Activated CD4-positive, alpha-beta T cell treated with anti-CD3 and anti-CD28 coated beads, Interleukin-2, amount 50 U/mL, for 48 hours (primary cell): Measurements from ENCODE around the gene SRRM5.
A peak's percentile ranks its signal among the peaks of the same experiment; 100 is the strongest.
"Not testable (repeated sequence)": the region's sequence is repeated elsewhere in the genome, so short reads cannot be mapped to it uniquely, and the experiment has no call there.

Source experiments
- DNase-seq, 2 experiments: peaks; one replicate each; pipeline ENCODE4 v3.0.0-alpha.2; 2020

Gene SRRM5

DNA sequence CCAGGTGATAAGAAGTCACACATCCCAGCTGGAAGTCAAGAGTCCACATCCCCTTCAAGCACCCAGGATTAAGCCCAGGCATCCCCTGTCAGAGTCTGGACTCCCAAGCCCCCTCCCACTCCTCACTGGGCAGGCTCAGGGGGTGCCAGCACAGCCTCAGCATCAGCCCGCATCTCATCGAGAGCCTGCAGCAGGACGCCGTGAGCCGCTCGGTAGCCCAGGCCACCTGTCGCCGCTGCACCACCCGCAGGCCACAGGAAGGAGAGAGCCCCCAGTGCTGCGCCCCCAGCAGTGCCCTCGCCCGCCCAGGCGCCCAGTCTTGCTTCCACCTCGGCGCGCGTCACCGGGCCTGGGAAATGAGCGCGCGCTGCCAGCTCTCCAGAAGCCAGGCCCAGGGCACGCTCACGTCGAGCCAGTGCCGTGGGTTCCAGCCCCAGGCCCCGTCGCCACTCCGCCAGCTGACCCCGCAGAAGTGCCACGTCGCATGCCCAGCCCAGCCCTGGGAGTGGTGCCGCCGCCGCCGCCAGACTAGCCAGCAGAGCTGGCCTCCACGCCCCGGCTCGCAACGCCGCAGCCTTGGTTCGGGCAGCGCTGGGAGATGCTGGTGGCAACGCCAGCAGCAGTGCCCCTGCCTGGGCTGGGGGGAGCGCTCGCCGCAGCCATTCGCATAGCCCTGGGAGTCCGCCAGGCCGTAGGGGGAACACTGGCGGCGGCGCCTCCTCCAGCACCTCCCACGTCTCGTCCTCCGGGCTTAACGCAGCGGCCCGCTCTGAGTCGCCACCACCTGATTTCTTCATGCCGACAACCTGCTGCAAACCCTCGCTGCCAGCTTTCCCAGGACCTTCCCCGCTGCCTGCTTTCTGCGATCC is 19.8 kb upstream of the SRRM5 start:
- no peak for DNase-seq

DNA sequence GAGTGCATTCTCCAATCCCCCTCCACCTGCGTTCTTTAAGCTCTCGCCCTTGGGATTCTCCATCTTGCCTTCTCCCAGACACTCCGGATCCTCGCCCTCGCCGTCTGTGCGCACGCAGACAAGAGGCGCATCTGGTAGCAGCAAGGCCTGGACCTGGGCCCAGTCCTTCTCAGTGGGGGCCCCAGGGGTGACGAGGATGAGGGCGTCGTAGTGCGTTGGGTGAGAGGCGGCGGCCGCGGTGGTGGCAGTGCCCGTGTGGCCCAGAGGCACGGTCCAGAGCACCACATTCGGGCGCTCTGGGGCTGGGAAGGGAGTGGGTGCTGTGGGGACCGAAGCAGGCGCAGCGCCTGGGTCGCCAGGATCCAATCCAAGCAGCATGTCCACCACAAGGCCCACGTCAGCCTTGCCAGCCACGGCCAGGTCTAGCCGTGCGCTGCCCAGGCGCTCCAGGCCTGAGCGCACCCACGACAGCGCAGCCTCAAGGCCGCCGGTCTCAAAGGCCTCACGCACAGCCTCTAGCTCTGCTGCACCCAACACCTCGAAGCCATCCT is 19.0 kb upstream of the SRRM5 start:
- no peak for DNase-seq

DNA sequence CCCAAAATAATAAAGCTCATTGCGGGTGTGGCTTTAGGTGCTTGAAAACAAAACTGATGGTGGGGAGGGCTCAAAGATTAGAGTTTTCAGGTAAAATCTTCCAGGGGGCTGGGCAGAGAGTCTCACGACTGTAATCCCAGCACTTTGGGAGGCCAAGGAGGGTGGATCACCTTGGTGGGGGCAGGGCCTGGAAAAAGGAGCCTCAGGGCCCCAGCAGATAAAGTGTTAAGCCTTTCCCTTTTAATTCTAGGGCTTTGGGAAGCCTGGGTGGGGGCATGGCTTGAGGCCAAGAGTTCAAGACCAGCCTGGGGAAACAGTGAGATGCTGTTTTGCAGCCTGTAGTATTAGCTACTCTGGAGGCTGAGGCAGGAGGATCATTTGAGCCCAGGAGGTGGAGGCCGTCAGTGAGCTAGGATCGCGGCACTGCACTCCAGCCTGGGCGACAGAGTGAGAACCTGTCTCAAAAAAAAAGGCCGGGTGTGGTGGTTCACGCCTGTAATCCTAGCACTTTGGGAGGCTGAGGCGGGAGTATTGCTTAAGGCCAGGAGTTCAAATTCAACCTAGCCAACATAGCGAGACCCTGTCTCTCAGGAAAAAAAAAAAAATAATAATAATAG is 17.7 kb upstream of the SRRM5 start:
- no peak for DNase-seq

DNA sequence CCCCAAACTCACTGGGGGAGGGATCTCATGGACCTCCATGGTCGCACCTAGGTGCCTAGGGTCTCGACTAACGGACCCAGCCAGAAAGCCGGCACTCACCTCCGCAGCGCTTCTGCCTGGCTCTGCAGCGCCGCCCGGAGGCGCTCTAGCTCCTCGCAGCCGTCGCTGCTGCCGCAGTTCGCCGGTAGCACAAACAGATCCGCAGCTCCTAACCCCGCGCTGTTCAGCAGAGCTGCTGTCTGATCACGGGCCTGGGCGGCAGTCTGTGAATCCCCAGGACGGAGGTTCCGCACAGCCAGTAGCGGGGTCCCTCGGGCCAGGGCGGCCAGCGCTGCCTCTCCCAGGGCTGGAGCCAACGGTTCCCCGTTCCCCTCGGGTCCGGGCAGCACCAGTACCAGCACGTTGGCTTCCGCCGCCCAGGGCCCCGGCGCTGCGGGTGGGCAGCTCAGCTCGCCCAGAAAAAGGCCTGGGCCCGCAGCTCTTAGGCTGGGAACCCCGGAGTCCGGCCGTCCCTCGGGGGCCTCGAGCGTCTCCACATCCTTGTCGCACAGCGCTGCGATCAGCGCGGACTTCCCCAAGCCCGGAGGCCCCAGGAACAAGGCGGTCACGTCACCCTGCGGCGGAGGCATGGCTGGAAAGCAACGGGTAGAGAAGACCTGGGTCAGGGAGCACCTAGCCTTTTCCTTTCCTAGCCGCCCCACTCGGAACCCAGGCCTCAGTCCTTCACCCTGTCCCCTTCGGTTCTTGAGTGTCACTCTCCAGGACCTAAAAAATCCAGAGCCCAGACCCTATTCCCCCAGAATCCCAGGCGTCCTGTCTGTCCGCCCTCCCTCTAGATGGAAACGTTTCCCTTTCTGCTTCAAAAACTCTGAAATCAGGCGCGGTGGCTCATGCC is 16.9 kb upstream of the SRRM5 start:
- peak; percentile 71 to 77 for DNase-seq

DNA sequence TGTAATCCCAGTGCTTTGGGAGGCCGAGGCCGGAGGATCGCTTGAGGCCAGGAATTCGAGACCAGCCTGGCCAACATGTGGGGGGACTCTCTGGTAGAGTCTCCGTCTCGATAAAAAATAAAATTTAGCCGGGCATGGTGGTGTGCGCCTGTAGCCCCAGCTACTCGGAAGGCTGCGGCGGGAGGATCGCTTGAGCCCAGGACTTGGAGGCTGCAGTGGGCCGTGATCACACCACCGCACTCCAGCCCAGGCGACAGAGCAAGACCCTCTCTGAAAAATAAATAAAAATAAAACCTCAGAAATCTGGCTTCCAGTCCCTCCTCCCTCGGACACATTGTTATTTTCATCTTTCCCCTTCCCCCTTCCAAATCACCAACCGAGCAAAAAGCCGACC is 16.3 kb upstream of the SRRM5 start:
- peak; percentile 22 to 32 for DNase-seq

DNA sequence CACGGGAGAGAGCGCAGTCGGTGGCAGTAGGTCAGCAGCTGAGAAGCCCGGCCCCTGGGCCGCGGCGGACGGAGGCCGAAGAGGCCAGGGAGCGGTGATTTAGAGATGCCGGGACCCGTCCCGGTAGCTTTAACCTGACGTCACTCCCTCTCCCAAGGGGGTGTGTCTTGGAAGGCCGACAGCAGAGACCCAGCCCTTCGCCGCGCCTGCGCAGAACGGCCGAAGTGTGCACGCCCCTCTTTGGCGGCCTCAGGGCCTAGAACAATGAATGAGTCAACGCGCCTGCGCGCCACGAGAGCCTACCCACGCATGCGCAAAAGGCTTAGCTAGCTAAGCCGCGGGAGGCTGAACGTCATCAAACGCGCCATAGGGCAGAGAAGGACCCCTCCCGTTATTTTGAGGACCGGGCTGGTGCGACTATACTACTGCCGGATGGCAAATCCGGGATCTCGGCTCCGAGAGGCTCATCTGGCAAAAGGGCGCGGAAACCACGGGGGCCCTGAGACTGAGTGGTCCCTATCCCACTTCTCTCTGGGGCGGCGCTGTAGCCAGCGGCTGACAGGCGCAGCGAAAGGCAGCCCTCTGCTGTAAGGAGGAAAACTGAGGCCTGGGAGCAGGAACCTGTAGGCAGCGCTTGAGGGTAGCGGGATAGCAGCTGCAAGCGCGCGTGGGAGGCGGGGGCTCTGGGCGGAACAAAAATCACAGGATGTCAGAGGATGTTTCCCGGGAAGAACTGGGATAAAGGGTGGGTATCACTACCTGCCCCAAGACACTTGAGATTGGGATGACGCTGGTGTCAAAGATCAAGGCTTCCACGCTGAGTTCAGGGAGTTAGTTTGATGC is 15.7 kb upstream of the SRRM5 start, which contains the start of the genes IRGQ and ZNF576:
IRGQ (minus strand) TSS at position 136 of the 843 bp plus-strand sequence. CDS start 796 bp downstream, outside the sequence.
ZNF576 (plus strand) TSS at position 597 of the 843 bp plus-strand sequence. CDS start 514 bp downstream, outside the sequence.
- DNase-seq = peak; percentile 100

DNA sequence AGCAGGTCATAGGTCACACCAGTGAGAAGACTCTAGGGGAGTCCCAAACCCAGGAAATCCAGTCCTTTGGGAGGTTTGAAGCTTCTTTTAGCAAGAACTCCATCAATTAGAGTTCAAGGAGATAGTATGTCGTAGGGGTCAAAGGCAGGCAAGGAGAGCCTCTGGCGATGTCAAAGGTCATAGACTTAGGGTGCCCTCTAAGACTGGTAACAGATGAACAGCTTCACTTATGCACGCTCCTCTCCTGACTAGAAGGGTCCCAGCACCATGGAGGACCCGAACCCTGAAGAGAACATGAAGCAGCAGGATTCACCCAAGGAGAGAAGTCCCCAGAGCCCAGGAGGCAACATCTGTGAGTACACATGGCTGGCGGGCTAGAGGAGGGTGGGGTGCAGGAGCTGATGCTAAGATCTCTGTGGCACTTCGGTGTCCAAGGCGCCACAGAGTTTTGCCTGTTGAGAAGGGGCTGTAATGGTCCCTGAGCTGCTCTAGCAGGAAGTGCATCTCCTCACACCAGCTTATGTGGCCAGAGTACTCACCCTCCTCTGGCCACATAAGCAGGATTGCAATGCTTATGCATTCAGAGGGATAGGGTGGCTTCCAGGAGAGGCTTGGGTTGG is 14.9 kb upstream of the SRRM5 start:
- no peak for DNase-seq

DNA sequence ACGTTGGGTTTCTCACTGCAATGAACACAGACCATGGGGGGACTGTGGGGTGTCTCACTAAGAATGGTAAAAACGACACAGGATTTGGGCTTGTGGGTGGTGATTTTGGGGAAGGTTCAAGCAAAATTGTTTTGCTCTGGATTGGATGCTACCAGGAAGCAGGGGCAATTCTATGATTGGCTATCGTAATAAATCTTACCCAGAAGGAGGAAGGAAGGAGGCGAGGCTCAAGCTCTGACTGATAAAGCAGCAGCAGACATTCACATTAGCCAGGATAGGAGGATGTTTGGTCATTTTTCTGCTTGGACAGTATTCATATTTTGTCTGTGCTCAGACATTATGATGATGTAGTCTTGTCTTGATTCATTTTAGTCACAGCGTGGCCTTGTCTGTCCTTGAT is 14.0 kb upstream of the SRRM5 start:
- no peak for DNase-seq

DNA sequence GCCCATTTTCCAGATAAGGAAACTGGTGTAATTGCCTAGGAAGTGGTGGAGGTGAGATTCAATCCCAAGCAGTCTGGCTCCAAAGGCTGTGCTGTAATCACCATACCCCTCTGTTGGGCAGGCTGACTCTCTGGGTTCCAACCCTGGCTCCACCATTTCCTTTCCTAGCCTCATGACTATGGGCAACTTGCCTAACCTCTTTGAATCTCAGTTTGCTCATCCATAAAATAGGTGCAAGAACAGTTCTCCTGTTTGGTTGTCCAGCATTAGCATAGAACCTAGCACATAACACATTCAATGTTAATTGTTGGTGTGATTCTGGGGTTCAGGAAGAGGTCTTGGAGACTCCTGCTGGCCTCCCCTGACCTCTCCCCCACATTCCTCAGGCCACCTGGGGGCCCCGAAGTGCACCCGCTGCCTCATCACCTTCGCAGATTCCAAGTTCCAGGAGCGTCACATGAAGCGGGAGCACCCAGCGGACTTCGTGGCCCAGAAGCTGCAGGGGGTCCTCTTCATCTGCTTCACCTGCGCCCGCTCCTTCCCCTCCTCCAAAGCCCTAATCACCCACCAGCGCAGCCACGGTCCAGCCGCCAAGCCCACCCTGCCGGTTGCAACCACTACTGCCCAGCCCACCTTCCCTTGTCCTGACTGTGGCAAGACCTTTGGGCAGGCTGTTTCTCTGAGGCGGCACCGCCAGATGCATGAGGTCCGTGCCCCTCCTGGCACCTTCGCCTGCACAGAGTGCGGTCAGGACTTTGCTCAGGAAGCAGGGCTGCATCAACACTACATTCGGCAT is 13.2 kb upstream of the SRRM5 start:
- no peak for DNase-seq

DNA sequence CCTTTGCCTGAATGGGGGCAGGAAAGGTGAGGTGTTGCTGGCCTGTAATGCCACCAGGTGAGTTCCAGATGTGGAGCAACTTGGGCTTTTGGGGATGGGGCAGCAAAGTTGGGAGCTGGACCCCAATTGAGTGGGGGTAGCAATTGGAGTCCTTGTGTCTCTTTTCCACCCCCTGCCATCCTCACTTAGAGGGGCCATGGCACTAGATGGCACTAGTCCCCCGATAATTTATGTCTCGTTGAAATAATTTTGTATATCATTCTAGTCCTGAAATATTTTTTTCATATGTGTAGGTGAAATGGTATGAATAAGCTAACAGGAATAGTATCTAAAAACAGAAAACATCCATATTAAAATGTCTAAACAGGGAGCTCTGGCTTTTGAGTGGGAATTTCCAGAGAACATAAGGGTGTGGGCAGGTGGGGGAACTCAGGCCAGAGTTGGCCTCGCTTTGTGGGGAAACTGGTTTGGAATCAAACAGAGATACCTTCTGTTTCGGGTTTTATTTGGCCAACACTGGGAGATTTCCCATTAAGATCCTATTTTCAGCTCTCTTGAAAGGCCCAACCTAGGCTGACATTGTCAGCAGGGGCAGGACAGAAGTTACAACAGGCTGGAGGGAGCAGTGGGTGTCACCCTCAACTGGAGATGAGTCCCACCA is 12.1 kb upstream of the SRRM5 start:
- DNase-seq = no peak

DNA sequence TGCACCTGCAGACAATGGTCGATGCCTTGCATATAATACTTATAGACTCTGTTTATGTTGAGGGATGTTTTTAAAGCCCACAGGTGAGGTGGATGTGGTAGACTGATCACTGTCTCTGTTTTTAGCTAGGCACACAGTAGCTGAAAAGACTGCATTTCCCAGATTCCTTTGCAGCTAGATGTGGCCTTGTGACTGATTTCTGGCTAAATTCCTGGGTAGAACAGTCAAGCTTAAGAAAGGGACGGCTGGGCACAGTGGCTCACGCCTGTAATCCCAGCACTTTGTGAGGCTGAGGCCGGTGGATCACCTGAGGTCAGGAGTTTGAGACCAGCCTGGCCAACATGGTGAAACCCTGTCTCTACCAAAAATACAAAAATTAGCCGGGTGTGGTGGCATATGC is 11.6 kb upstream of the SRRM5 start:
- not testable (repeated sequence) for DNase-seq

DNA sequence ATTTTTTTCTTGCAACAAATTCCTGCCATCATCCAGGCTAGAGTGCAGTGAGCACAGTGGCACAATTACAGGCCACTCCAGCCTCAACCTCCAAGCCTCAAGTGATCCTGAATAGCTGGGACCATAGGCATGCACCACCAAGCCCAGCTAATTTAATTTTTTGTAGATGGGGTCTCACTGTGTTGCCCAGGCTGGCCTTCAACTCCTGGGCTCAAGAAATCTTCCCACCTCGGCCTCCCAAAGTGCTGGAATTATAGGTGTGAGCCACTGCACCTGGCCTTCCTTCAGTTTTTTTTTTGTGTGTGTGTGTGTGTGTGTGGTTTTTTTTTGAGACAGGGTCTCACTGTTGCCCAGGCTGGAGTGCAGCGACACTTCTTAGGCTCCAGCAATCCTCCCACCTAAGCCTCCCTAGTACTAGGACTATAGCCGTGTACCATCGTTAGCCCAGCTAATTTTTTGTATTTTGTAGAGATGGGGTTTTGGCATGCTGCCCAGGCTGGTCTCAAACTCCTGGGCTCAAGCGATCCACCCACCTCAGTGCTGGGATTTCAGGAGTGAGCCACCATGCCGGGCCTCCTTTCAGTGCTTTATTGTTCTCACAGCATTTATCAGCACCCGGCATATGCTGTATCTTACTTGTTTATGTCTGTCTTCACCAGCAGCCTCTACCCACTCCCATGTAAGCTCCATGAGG is 5.9 kb upstream of the SRRM5 start:
- DNase-seq = no peak

DNA sequence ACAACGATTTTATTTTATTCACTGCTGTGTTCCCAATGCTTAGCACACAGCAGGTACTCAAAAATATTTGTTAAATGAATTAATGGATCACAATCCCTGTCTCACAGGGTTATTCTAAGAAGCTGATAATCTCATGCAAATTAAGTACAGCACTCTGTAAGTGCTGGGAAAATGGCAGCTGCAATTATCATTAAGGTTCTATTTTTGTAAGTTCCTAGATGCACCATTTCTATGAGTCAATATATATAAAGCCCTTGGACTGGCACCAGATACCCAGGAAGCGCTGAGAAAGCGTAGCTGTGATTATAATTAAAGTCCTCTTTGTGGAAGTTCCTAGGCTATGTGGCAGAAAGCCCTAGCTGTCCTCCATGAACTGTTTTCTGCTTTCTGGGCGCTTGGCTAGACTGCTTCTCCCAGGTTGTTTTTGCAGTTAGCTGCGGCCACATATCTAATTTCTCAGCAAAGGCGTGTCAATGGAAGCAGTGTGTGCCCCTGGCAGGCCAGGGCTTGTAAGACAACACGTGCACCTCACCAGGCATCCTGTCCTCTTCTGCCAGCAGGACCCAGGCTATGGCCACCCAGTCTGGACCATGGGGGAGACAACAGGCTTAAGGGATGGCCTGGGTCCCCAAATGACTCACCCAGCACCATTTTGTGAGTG is 5.2 kb upstream of the SRRM5 start:
- DNase-seq = no peak

DNA sequence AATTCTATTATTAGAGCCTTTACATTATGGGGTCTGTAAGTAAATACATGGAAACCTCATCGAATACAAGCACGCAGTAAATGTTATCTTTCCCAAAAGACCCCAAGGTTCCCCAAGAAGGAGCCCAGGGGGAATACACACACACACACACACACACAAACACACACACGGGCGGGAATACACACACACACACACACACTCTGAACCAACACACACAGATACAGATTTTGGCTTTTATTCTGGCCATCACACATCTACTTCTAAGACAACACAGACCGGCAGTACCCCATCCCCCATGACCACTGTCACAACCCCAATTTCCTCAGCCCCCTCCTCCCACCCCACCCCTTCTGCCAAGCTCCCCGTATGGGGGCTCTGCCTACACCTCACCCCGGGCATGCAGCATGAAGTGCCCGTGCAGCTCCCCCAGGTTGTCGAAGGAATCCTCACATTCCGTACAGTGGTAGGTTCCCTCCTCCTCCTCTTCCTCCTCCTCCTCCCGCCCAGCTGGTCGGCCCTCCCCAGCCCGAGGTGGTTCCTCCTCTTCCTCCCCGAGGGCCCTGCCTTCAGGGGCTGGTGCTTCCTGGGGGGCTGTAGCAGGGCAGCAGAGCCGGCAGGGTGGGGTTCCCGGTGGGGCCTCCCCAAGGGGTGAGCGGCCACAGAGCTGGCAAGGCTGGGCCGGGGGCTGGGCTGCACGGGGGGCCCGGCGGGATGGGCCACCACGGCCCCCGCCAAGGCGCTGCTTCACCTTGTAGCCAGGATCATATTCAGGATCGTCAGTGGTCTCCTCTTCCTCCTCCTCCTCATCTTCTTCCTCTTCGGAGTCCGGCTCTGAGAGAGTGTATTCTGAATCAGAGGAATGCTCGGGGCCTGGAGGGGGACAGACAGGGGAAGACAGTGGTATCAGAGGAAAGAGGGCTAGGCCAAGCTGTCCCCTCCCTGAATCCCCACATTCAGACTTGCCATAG is 4.4 kb upstream of the SRRM5 start:
- DNase-seq = no peak

DNA sequence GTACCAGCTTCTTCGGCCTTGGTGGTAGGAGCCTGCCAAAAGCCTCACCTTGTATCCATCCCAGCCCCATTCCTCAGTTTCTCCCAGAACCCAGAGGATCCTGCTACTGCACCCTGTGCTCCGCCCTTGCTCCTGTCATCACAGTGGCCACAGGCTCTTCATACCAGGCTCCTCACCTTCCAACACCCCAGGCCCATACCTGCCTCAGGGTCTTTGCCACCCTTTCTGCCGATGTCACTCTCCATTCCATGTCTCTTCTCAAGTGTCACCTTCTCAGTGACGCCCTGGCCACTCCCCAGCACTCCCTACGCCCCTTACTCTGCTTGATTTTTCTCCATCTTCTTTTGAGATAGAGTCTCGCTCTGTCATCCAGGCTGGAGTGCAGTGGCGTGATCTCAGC is 2.0 kb upstream of the SRRM5 start:
- DNase-seq = no peak

DNA sequence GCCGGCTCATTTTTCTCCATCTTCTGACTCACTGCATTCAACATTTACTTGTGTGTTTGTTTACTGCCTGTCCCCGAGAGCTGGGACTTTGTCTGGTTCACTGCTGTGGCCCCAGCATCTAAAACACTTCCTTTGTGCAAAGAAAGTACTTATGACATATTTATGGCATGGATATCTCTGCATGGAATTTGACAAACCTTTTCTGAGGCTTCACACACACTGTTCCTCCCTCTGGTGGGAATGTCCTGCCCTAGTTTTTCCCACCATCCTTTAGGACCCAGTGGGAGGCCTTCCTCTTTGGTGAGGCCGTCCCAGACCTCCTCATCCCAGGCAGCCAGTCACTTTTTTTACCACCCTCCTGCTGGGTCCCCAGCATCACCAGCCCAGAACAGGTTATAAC is 1.4 kb upstream of the SRRM5 start:
- no peak for DNase-seq

DNA sequence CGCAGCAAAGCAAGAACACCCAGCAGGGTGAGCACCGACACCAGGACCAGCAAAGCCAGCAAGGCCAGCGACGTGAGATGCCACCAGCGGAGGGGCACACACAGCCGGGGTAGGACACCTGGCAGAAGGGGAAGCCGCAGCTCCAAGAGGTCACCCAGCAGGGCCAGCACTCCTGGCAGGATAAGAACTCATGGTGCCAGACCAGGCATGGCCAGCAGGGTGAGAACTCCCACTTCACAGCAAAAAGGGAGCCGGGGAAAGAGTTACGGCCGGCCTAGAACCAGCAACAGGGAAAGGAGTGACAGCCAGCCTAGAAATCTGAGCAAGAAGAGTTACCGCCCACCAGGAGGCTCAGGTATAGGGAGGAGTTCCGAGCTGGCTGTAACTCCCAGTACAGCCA is 486 bp downstream of the SRRM5 start:
- no peak for DNase-seq

DNA sequence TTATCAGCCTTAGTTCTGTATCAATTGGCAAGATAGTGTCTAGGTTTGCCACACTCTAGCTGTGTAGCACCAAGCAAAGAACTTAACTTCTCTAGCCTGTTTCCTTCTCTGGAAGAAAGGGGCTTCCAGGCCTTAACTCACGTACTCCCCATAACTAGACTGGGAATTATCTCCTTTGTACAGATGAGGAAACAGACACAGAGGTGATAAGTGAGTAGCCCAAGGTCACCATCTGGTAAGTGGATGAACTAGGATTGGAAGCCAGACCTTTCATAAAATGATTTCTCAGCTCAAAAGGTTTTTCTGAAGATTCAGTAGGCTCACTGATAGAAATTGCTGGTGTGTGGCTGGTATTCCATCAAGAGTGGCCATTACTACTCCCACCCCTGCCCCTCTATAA is 4.4 kb downstream of the SRRM5 start:
- no peak for DNase-seq
